ENCODE data around the gene LAMB2.

Gene LAMB2

GRCh38 chr3:49173792-49174170 is 40.9 kb upstream of the LAMB2 start:
- peak overlapping the region; percentile 86 for H3K27ac ChIP-seq
- TF ChIP-seq, protein P1, sequence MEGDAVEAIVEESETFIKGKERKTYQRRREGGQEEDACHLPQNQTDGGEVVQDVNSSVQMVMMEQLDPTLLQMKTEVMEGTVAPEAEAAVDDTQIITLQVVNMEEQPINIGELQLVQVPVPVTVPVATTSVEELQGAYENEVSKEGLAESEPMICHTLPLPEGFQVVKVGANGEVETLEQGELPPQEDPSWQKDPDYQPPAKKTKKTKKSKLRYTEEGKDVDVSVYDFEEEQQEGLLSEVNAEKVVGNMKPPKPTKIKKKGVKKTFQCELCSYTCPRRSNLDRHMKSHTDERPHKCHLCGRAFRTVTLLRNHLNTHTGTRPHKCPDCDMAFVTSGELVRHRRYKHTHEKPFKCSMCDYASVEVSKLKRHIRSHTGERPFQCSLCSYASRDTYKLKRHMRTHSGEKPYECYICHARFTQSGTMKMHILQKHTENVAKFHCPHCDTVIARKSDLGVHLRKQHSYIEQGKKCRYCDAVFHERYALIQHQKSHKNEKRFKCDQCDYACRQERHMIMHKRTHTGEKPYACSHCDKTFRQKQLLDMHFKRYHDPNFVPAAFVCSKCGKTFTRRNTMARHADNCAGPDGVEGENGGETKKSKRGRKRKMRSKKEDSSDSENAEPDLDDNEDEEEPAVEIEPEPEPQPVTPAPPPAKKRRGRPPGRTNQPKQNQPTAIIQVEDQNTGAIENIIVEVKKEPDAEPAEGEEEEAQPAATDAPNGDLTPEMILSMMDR (conservative IDR thresholded peaks at IDR 0.05; ENCODE audit: low read depth), result no peak
- CTCF ChIA-PET, result no interaction called here
- DNase-seq (ENCODE audit: low spot score), result no peak
- POLR2A ChIA-PET (ENCODE audit: low non-redundant PET), result no interaction called here

- ChIA-PET POLR2A (ENCODE audit: low non-redundant PET) (interaction anchor here (0.5 kb wide), 1 partner anchor 12 kb away, joined by 5 read pairs; no protein-coding TSS in a partner anchor), CTCF (interaction anchor here (0.6 kb wide), 1 partner anchor 1060 kb away, joined by 3 read pairs; no protein-coding TSS in a partner anchor)
- TF ChIP-seq, protein P1 (conservative IDR thresholded peaks at IDR 0.05; ENCODE audit: low read depth), result no peak
- no peak for DNase-seq (ENCODE audit: low spot score)
- peak overlapping the region; percentile 86 for H3K27ac ChIP-seq
These were observed 40.4 kb upstream of the LAMB2 start for GRCh38 chr3:49173116-49173791.

DNA sequence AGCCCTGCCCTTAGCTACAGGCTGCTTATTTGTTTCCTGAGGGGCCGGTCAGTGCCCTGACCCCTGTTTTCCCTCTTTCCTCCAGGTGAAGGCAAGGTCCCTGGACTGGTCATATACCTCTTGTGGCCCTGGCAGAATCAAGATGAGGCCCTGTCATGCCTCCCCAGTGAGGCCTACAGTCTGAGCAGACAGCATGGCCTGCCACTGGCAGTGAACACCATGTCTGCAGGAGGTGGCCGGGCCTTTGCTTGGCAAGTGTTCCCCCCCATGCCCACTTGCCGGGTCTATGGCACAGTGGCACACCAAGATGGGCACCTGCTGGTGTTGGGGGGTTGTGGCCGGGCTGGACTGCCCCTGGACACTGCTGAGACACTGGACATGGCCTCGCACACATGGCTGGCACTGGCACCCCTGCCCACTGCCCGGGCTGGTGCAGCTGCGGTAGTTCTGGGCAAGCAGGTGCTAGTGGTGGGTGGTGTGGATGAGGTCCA is 39.7 kb upstream of the LAMB2 start:
- TF ChIP-seq, protein P1 (conservative IDR thresholded peaks at IDR 0.05; ENCODE audit: low read depth), result no peak
- ChIA-PET POLR2A (ENCODE audit: low non-redundant PET) (no interaction called here), CTCF (no interaction called here)
- H3K27ac ChIP-seq, result peak overlapping the region; percentile 86
- no peak for DNase-seq (ENCODE audit: low spot score)

- ChIA-PET POLR2A (ENCODE audit: low non-redundant PET) (no interaction called here), CTCF (interaction anchor here (1.0 to 1.6 kb wide), 2 partner anchors 73 to 125 kb away, joined by 3 to 5 read pairs; no protein-coding TSS in a partner anchor)
- TF ChIP-seq, protein P1 (conservative IDR thresholded peaks at IDR 0.05; ENCODE audit: low read depth), result no peak
- H3K27ac ChIP-seq, result peak overlapping the region; percentile 86
- no peak for DNase-seq (ENCODE audit: low spot score)
These were observed 39.1 kb upstream of the LAMB2 start for GRCh38 chr3:49171775-49172500.

DNA sequence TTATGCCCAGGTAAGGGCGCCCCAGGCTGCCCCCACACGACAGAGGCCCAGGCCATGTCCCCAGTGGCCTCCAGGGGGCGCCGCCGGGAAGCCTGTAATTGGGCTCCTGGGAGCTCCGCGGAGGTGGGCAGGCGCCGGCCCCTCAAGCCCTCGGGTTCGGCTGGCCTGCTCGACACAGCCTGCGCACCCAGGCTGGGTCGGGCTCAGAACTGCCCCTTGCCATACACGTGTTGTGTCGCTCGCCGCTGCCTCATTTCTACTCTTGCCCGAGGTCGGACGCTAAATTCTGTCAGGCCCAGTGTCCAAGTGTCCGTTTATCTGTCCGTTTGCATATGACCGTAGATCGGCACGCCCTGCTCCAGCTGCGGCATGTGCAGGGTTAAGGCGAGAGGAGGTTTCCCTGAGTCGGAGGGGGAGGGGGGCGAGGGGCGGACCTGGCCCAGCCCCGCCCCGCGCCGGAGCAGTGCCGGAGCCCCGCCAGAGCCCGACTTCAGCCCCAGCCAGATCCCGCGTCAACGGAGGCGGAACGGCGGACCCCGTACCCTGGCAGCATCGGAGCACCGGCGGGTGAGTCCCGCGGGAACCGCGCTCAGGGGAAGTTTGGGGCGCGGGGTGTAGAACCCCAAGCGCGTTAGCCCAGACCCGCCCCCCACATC is 38.4 kb upstream of the LAMB2 start, which contains the start of gene KLHDC8B:
Gene KLHDC8B, plus strand, starts transcription at position 480 of the 656 bp plus-strand sequence. CDS start 1,172 bp downstream, outside the sequence.
- TF ChIP-seq, protein P1 (conservative IDR thresholded peaks at IDR 0.05; ENCODE audit: low read depth), result peak; percentile 93
- peak within 1 kb of the TSS; percentile 86 for H3K27ac ChIP-seq
- ChIA-PET POLR2A (ENCODE audit: low non-redundant PET) (no interaction called here), CTCF (interaction anchor here (0.6 to 1.6 kb wide), 6 partner anchors 74 to 189 kb away, joined by 3 to 5 read pairs (median 3); no protein-coding TSS in a partner anchor)
- peak; percentile 72 for DNase-seq (ENCODE audit: low spot score)

GRCh38 chr3:49170744-49171118 is 37.9 kb upstream of the LAMB2 start:
- ChIA-PET CTCF (interaction anchor here (1.0 to 1.6 kb wide), 3 partner anchors 74 to 126 kb away, joined by 3 to 6 read pairs (median 5); no protein-coding TSS in a partner anchor), POLR2A (ENCODE audit: low non-redundant PET) (no interaction called here)
- H3K27ac ChIP-seq, result peak overlapping the region; percentile 86
- DNase-seq (ENCODE audit: low spot score), result no peak
- TF ChIP-seq, protein P1 (conservative IDR thresholded peaks at IDR 0.05; ENCODE audit: low read depth), result no peak

All from RWPE1 (cell line).